A673 (cell line): ENCODE results near the gene OCEL1. TPM values are rescaled to one million over a fixed set of nuclear protein-coding genes. Genes with fewer than 3 reads are reported as not detected.

Source experiments
- BruUV-seq: library from RNA; stranded (reverse); fragments of 400-500 nt; replicated peaks from 2 replicates; lab custom pipeline; 2021; lab: Mats Ljungman, UMichigan
- CTCF ChIA-PET: fragments of 300-600 bp; sonication (Branson Sonifier 250); formaldehyde crosslinking; loops from one replicate; lab custom pipeline; 2022; ENCODE audit warnings: antibody characterized with exemption; lab: Charles Lee
- POLR2A ChIA-PET: fragments of 300-600 bp; sonication (Branson Sonifier 250); formaldehyde crosslinking; loops from one replicate; lab custom pipeline; 2022; ENCODE audit warnings: antibody characterized with exemption; ENCODE audit not compliant: low non-redundant PET; lab: Charles Lee
- DNase-seq: peaks from one replicate; pipeline ENCODE4 v3.0.0-alpha.2; 2015; ENCODE audit warnings: low spot score
- H3K27ac ChIP-seq: fragments of 200-600 bp; sonication (generic); 2 replicates; pipeline ENCODE4 v1.5.1; 2016; ENCODE audit warnings: mixed run types, low read depth, mild to moderate bottlenecking, mixed read lengths, antibody characterized with exemption, low read length; ENCODE audit not compliant: poor library complexity, severe bottlenecking
- H3K27me3 ChIP-seq: fragments of 200-600 bp; sonication (generic); replicated peaks from 2 replicates; pipeline ENCODE4 v1.6.1; 2017; ENCODE audit warnings: mixed run types, low read depth, mild to moderate bottlenecking, mixed read lengths, antibody characterized with exemption, low read length; ENCODE audit not compliant: insufficient read depth, poor library complexity
- H3K36me3 ChIP-seq: fragments of 200-600 bp; sonication (generic); 2 replicates; pipeline ENCODE4 v1.6.1; 2016; ENCODE audit warnings: mixed run types, mild to moderate bottlenecking, mixed read lengths, antibody characterized with exemption, low read length; ENCODE audit not compliant: insufficient read depth, poor library complexity, severe bottlenecking
- H3K4me1 ChIP-seq: fragments of 200-600 bp; sonication (generic); 2 replicates; pipeline ENCODE4 v1.6.1; 2017; ENCODE audit warnings: mixed run types, mild to moderate bottlenecking, mixed read lengths, antibody characterized with exemption, low read length; ENCODE audit not compliant: insufficient read depth, poor library complexity, severe bottlenecking
- H3K4me3 ChIP-seq: fragments of 200-600 bp; sonication (generic); 2 replicates; pipeline ENCODE4 v1.5.1; 2016; ENCODE audit warnings: low read depth, mixed run types, mild to moderate bottlenecking, mixed read lengths, low read length; ENCODE audit not compliant: poor library complexity, severe bottlenecking
- H3K9me3 ChIP-seq: fragments of 200-600 bp; sonication (generic); 2 replicates; pipeline ENCODE4 v1.6.1; 2016; ENCODE audit warnings: mixed run types, low read depth, mild to moderate bottlenecking, mixed read lengths, antibody characterized with exemption, low read length; ENCODE audit not compliant: poor library complexity, severe bottlenecking
- EZH2 ChIP-seq: fragments of 200-600 bp; sonication (generic); IDR thresholded peaks from 2 replicates; pipeline ENCODE4 v1.6.1; 2017; ENCODE audit warnings: borderline replicate concordance, low read depth, mild to moderate bottlenecking, mixed read lengths, antibody characterized with exemption, low read length; ENCODE audit not compliant: poor library complexity, severe bottlenecking
- intact Hi-C: fragments of 100-400 bp; cut with micrococcal nuclease; formaldehyde crosslinking; loops from one replicate; pipeline ENCODE4 v1.10.0; 2022; ENCODE audit not compliant: unreplicated experiment
- total RNA-seq: library from RNA; stranded (reverse); gene quantifications from 2 replicates; pipeline ENCODE4 v1.2.3, GENCODE V29; 2021
- TF ChIP-seq, protein P1 (sequence below): fragments of 300-800, 200-600 bp; sonication (generic); conservative IDR thresholded peaks from 2 replicates; pipeline ENCODE4 v1.5.1; 2017; ENCODE audit warnings: low read depth, mild to moderate bottlenecking, antibody characterized with exemption, low read length, moderate library complexity, mixed read lengths

Gene OCEL1
- total RNA-seq, 1 experiment from 2014 or later = 8.2 TPM

DNA sequence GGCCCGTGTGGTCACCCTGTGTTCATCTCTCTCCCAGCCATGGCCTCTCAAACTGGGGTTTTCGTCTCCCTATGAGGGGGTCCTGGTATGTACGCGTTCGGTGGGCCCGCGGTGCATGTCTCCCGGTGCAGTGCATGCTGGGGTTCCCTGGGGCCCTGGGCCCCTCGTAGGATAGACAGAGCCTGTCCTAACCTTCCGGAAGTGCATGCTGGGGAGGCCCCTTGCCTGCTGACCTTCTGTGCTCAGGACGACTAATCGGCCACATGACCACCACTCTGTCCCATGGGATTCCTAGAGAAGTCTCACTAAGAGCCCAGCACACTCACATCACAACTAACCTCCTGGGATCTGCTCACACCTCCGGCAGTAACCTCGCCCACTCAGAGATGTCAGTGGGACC, 15.7 kb upstream of the OCEL1 start:
- no peak for DNase-seq
- no peaks in the 10 kb centered on the region for H3K27me3 ChIP-seq
- TF ChIP-seq, protein P1, sequence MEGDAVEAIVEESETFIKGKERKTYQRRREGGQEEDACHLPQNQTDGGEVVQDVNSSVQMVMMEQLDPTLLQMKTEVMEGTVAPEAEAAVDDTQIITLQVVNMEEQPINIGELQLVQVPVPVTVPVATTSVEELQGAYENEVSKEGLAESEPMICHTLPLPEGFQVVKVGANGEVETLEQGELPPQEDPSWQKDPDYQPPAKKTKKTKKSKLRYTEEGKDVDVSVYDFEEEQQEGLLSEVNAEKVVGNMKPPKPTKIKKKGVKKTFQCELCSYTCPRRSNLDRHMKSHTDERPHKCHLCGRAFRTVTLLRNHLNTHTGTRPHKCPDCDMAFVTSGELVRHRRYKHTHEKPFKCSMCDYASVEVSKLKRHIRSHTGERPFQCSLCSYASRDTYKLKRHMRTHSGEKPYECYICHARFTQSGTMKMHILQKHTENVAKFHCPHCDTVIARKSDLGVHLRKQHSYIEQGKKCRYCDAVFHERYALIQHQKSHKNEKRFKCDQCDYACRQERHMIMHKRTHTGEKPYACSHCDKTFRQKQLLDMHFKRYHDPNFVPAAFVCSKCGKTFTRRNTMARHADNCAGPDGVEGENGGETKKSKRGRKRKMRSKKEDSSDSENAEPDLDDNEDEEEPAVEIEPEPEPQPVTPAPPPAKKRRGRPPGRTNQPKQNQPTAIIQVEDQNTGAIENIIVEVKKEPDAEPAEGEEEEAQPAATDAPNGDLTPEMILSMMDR = no peak
- no peak for TF ChIP-seq EZH2
- intact Hi-C loops = no loop called here
- POLR2A ChIA-PET = no interaction called here
- H3K36me3 ChIP-seq = no peaks in the 10 kb centered on the region
- H3K4me1 ChIP-seq = peaks cover 9% of the 10 kb centered on the region
- no peak overlapping the region for H3K27ac ChIP-seq
- CTCF ChIA-PET = no interaction called here
- H3K4me3 ChIP-seq = no peak overlapping the region
- no peaks in the 10 kb centered on the region for H3K9me3 ChIP-seq
- no TSS peak for BruUV-seq

DNA sequence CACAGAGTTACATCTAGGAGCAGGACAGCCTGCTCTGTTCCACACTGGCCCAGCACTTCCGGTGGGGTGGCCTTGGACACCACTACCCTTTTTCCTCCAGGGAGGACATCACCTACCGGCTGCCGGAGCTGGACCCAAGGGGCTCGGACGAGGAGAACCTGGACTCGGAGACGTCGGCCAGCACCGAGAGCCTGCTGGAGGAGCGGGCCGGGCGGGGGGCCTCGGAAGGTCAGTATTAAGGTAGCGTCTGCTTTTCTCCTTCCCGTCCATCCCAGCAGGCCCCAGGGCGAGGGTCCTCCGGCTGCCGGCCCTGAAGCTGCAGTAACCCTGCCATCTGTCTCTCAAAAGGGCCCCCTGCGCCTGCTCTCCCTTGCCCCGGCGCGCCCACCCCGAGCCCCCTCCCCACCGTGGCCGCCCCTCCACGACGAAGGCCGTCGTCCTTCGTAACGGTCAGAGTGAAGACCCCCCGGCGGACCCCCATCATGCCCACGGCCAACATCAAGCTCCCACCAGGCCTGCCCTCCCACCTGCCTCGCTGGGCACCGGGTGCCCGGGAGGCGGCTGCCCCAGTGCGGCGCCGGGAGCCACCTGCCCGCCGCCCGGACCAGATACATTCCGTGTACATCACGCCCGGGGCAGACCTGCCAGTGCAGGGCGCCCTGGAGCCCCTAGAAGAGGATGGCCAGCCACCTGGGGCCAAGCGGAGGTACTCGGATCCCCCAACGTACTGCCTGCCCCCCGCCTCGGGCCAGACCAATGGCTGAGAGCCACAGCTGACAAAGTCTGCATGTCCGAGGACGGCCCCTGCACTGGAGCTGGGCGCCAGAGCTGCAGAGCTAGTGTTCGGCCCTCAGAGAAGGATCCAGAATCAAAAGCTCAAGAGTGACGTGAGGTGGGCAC, 14.2 kb upstream of the OCEL1 start:
- Histone ChIP-seq H3K4me3 (no peak overlapping the region), H3K27me3 (no peaks in the 10 kb centered on the region), H3K4me1 (peaks cover 13% of the 10 kb centered on the region), H3K27ac (no peak overlapping the region), H3K36me3 (no peaks in the 10 kb centered on the region), H3K9me3 (no peaks in the 10 kb centered on the region)
- TF ChIP-seq EZH2 = no peak
- TF ChIP-seq, protein P1 = no peak
- intact Hi-C loops = no loop called here
- POLR2A ChIA-PET = interaction anchor here (0.8 kb wide), 1 partner anchor 620 kb away, joined by 5 read pairs; no protein-coding TSS in a partner anchor
- CTCF ChIA-PET = no interaction called here
- BruUV-seq = no TSS peak
- no peak for DNase-seq

DNA sequence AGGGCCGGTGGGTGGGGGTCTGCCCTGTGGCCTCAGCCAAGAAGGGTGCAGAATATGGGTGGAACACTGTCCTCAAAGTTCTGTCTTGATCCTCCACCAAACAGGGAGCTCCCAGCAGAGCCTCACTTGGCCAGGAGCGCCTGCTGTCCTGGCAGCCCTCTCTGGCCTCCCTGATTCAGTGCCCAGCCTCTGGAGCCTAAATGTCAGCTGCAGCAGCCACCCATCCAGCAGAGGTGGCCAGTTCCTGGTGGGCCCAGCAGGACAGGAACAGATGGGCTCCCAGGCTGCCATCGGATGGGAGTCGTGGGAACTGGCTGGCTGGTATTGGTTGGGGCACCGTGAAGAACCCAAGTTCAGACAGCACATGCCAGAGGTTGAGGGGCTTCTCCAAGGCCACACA, 12.7 kb upstream of the OCEL1 start:
- no peak overlapping the region for H3K27ac ChIP-seq
- DNase-seq = no peak
- CTCF ChIA-PET = no interaction called here
- intact Hi-C loops = no loop called here
- BruUV-seq = no TSS peak
- H3K36me3 ChIP-seq = peaks cover 10% of the 10 kb centered on the region
- H3K4me1 ChIP-seq = peaks cover 13% of the 10 kb centered on the region
- H3K9me3 ChIP-seq = no peaks in the 10 kb centered on the region
- TF ChIP-seq, protein P1 = no peak
- TF ChIP-seq EZH2 = no peak
- POLR2A ChIA-PET = no interaction called here
- H3K4me3 ChIP-seq = no peak overlapping the region
- H3K27me3 ChIP-seq = no peaks in the 10 kb centered on the region
